HG02885 (cell line): ENCODE data around the gene LOXL1.

Source experiments
- ATAC-seq: cut with Tn5 transposase; IDR thresholded peaks from one replicate; pipeline ENCODE4 v1.9.1; 2021; ENCODE audit warnings: mild to moderate bottlenecking; ENCODE audit not compliant: unreplicated experiment, poor library complexity

LOXL1 gene

DNA sequence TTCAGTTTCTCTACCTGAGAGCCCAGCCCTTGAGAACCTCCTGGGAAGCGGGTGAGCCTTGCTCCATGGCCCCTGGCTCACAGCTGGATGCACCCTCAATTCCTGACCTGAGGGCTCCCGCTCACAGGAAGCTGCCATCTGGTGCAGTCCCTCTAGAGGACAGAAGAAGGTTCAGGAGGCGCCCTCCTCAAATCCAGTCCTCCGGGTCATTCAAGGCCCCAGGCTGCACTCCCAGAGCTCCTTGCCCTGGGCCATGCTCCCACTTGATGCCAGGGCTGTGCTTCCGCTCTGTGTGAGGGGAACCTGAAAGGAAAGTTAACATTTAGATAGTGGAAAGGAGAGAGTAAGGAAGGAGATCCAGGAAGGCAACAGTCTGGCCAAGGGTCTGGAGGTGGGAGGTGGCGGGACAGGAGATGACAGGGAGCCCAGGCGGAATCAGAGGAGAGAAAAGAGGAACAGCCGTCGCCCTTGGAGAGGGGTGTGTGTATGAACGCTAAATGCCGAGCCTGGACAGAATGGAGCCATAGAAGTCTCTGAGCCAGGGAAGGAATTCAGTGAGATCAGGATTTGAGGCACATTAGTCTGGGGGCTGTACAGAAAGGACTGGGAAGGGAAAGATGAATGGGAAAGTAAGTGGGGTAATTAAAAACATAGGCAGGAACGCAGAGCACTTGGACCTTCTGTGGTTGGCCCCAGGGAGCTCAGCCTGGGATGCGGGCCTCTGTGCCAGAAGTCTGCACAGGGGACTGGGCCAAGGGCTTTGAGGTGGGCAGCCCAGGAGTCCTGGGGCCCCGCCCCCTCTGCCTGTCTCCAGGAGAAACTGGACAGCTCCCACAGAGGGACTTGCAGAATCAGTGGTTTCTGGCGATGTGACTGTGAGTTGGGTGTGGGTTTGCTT, 26.8 kb upstream of the LOXL1 start:
- no peak for ATAC-seq

DNA sequence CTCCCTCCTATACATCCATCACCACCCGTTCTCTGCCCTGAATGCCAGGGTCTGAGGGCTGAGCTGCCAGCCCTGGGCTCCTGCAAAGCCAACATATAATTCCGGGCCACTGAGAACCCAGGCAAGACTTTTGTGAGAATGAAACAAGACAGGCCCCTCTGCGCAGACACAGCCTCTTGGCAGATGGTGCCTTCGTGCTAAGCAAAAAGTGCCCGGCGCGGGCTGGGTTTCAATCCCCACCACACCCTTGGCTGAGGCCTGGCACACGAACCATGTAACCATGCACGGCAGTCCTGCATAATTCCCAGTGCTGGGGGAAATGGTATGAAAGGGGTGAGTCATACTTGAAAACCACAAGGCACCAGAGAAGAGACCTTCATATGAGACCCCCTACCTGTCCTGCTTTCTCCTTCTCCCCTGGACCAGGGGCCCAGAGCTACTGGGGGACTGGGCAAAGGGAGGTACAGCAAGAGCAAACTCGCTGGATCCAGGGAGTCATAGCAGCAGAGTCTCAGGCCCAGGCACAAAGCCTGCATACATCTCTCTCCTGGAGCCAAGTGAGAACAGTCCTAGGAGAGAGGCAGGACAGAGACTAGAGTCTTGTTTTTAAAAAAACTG, 26.1 kb upstream of the LOXL1 start:
- ATAC-seq: no peak

DNA sequence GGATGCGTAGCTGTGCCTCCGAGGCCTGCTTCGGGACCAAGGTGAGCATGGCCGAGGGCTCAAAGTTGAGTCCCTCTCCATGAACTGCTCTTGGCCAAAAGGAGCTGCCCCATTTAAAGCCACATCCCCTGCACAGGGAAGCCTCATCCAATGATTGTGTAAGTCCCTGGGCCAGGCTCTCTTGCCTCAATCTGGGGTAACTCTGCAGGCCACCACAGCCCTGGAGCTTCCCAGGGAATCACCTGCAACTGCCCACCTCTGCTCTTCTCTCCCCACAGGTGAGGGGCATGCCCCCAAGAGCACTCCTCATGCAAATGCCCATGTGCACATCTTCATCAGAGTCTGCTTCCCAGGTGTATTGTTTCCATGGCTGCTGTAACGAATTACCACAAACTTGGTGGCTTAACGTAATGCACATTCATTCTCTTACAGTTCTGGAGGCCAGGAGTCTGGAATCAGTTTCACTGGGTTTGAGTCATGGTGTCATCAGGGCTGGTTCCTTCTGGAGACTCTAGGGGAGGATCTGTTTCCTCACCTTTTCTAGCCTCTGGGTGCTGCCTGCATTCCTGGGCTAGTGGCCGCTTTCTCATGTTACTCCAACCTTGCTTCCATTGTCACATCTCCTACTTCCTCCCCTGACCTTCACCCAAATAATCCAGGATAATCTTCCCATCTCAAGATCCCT, 25.0 kb upstream of the LOXL1 start:
- no peak for ATAC-seq

DNA sequence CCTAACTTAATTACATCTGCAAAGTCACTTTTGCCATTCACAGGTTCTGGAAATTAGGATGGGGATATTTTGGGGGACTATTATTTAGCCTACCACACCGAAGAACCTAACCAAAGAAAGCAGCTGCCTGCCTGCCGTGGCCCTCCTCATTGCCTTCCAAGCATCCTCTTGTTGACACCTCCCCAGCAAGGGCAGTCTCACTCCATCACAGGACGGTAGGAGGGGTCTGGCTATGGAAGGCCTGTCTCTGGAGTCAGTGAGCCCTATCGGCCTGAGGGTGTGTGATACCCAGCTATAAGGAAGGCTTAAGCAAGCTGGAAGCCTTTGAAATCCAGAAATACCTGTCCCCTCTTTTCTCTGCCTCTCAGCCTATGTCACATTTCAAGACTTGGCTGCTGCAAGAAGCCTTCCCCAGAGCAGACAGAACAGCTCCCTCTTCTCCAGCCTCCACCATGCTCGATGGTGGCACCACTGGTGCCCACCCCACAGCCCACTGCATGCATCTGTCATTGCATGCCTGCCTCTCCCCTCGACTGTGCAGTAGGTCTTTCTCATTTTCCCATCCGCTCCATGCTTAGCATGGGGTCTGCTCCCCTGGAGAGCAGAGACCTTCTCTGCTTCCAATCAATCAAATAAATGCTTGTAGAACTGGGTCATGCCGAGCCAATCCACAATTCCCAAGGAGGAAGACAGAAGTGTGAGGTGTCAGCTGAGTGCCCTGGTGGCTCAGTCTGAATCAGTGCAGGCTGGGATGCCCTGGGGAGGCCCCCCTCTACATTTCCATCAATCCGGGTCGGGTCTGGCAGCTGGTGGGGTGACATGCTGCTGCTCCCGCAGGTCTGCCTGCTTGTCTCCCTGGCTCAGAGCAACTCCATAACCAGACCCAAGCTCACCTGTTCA, 23.9 kb upstream of the LOXL1 start:
- no peak for ATAC-seq

DNA sequence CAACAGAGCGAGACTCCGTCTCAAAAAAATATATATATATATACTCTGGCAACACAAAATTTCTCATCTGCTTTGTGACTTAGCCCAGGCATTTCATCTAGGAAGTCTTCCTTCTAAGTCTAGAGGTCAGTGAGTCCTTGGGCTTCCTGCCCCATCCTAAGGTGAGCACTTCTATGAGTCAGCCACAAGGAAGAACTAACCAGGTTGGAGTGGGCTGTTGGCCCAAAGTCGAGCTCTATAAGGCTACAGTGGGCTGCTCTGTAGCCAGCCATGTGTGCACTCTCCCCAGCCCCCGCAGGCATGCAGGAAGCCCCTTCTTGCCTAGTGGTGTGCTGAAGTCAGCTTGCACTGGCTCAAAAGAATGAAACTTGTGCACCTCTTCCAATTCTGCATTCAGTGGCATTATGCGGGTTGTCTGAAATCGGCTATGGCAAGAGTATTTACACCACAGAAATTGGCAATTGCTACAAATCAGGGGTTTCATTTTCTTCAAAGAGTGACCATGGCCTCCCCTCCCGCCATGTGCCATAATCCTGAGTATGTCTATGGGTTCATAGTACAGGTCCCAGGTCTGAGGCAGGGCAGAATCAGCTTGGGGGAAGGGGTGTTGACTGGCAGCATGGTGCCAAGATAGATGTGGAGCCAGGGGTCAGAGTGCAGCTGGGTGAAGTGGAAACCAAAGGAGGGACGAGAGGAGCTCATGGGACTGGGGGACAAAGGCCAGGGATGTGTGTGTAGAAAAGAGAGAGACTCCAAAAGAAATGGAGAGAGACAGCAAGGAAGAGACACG, 22.0 kb upstream of the LOXL1 start:
- no peak for ATAC-seq

DNA sequence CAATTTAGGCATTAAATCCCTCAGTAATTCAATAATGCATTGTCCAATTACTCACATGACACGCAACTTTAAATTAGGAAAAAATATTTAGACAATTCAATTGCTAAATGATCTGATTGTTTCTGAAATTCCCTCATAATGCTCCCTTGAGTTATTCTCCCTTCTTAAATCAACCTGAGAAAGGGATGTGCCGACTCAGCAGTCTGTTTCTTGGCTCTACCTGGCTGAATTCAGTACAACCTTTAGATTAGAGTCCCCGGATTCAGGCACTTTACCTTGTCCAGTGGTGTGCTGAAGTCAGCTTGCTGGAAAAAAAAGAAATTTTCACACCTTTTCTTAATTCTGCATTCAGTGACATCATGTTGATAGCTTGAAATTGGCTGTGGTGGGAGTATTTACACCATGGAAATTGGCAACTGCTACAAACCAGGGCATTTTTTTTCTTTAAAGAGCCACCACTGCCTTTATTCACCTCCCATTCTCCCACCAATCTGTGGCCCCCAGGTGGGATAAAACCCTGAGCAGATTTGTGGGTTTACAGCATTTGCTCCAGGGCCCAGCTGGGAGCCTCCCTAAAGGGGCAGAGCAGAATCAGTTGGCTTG, 20.9 kb upstream of the LOXL1 start:
- no peak for ATAC-seq

DNA sequence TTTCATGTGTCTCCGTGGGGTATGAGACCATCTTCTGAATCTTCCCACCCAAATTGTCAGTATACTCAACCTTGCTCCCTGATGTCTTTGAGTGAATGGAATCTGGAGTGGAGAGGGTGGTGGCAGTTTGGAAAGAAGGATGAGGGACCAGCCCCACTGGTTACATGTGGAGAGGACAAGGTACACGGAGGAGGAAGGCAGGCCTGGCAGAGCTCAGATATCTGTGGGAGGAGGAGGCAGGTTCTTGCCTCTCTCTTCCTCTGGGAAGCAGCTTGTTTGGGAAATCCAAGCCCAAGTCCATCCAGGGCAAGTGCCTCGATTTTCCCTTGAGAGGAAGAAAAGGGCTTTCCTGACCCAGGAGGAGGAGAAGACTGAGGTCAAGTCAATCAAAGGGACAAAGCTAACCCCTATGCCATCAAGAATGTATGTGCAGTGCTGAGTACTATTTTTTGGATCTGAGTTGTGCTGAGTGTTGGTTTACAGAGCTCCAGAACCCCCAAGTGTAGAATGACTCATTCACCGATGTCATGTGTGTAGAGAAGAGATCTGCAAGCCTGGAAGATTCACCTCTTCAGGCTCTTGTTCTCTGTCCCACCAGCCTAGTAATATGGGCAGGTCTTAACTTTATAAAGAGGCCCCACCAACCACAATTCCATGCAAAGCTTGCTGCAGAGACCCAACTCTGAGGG, 19.8 kb upstream of the LOXL1 start:
- ATAC-seq: no peak

DNA sequence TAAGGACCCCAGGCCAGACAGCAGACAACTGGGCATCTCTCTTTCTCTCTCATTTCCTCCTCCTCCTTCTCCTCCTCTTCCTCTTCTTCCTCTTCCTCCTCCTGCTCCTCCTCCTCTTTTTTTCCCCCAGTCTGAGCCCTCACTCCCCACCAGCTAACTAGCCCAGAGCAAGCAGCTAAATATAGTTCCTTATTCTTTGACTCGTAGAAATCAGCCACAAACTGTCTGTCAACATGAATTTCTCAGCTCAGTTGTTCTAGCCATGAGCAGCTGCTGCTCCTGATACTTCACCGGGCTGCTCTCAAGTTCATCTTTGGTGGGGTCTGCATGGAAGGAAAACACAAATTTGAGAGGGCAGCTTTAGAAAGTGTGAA, 19.2 kb upstream of the LOXL1 start:
- ATAC-seq: no peak

DNA sequence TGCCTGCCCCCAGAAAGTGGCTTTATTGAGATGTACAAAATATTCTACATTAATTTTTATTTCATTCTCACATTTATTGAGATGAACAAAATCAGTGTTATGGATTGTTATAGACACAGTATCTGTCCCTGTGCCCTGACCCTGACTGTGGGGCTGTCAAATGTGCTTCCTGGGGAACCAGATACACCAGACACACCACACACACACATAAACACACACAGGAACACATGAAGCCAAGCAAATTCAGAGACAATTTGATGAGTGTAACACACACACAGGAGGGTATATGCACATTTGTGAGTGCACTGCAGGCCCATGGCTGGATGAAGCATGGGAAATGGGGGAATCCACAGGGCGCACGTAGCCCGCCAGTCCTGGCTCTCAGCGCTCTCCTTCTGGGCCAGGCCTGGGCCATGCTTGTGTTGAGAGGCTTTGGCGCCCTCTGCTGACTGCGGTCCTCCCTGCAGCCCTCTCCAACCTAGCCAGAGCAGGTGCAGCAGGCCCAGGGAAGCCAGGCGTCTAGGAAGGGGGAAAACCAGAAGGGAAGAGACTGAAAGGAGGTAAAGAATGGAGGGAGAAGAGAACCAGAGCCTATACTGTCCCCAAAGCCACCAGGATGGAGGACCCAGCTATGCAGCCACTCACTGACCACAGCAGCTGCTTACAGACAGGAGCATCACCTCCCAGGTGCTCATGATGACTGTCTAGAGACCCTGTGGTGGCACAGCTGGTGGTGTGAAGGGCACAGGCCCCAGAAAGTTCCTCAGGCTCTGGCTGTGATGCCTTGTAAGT, 18.0 kb upstream of the LOXL1 start:
- ATAC-seq: no peak

DNA sequence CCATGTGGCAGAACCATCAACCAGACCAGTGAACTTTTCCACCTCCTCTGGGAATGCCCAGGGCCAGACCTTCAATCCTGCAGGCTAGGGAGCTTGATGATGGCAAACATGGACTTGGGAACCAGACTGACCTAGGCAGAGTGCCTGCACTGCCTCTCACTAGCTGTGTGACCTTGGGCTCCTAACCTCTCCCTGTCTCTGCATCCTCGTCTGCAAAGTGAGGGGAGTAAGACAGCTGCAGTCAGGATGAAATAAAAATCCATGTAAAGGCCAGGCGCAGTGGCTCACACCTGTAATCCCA, 17.5 kb upstream of the LOXL1 start:
- no peak for ATAC-seq

DNA sequence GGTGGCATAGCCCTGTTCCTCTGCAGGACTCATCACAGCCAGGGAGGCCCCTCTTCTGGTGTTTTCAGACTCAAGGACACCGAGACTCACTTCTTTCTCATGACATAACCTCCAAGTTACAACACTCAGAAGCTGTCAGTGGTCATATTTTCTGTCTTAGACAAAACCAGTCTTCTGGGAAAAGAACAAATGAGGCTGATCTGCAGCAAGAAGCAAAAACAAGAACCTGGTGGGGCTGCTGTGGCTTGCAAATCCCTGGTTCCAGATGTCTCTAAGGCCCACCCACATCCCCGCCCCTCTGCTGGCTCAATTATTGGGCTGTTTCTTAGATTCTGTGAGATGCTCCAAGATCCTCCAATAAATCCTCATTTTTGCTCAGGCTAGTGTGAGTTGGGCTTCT, 16.6 kb upstream of the LOXL1 start:
- no peak for ATAC-seq

DNA sequence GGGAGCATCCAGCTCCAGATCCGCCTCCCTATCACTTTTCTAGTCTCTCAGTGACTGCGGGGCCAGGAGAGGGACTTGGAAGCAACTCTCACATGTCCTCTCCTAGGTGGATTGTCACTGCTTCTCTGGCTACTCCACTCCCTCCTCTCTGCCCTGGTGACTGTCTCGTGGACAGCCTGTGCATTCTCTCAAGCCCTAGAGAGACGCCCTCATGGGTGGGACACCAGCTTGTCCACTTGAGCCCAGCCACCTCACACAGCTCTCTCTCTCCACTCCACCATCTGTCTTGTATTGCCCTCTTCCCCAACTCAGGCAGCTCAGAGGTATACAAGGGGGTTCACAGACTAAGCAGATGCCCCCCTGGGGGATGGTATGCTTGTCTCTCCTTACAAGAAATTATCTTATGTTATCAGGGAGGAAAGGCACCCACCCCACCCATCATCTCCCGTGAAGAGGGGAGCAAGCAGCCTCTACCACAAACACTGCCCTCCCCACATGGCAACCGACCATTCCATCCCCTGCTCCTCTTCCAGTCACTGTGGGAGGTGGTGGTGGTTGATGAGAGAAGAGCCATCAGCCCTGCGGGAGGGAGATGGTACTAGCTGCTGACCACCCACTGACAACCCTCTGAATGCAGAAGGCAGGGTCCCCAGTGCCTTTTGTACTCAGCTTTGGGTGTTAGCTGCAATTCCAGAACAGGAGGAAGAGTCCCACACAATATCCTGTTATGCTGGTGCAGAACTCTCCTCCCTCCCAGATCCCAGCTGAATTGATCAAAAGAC, 15.5 kb upstream of the LOXL1 start:
- no peak for ATAC-seq

DNA sequence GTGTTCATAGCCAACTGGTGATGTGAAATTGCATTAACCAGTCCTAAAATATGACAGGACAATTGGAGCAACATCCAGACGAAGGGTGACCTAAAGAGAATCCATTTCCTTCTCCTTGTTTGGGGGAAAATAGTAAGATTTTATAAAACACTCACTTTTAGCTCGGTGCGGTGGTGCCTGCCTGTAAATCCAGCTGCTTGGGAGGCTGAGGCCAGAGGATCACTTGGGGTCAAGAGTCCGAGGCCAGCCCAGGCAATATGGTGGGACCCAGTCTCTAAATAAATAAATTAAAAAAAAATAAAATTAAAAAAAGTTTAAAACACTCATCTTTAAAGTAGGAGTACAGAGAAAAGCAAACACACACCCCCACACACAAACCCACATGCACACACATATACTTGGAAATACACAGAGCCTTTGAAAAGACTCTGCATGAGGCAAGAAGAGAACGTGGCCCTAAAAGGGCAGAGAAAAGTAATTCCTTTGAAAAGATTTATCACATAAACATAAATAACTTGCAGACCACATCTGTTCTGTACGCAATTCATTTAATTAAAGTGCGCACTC, 14.1 kb upstream of the LOXL1 start:
- ATAC-seq: no peak

DNA sequence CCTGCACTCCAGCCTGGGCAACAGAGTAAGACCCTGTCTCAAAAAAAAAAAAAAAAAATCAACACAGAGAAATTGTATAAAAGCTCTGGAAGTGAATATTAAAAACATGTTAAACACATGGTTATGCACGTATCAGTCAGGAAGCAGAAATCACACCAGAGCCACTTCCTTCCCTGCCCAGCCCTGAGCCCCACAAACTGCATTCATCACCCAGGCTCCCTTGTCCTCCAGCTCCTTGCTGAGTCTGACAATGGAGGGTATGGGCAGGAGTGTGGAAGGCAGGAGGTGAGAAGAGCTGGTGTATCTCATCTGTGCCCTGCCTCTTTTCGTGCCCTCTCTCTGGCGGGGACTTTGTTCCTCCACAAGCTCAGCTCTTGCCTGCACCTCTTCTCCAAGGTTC, 12.1 kb upstream of the LOXL1 start:
- ATAC-seq: no peak

DNA sequence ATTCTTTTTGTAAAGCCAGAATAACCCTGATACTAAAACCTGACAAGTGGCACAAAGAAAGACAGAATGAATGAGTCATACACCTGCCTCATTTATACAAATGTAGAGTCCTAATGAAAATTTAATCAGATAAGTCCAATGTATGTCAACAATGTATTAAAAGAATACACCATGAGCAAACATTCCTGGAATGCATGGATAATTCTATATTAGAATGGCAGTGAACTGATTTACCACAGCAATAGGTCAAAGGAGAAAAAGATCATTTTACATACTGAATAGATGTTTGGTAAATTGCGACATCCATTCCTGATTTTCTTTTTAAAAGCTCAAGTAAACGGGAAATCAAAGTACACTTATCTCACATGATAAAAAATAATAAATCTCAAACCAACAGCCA, 11.2 kb upstream of the LOXL1 start:
- ATAC-seq: no peak

DNA sequence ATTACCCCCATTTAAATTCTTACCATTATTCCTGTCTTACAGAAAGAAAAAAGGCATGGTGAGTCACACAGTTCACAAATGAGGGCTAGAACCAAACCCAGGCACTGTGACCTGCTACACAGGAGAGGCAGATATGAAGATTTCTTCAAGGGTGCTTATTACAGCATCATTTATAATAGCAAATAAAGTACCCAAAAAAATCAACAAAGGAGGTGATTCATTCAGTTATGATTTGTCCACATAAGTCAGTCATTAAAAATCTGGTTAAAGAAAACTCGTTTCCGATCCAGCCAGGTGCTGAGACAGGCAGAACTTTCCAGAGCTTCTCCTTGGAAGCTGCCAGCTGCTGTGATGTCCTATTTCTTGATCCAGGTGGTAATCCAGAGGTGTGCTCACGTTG, 7.5 kb upstream of the LOXL1 start:
- ATAC-seq: no peak

DNA sequence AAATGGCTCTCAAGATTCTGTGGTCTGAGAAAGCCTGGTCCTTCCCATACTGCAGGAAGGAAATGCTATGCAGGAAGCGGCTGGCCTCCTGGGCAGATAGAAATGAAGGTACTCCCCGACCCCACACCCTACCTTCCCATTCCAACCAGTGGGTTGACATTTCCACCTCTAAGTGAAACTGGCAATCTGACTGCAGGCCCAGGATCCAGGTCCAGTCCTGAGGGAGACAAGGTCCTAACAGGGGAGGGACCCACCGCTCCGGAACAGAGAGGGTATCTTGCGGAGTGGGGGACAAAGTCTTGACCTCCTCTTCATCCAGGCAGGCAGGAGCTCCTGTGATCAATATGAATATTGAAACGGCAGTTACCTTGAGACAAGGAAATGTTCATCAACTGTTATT, 6.6 kb upstream of the LOXL1 start:
- ATAC-seq: no peak
